Mesenchymal stem cell (in vitro differentiated cells and primary cell): Measurements from ENCODE around the gene IL17F. TPM values are rescaled to one million over a fixed set of nuclear protein-coding genes. Genes with fewer than 3 reads are reported as not detected.

Experiments
- DNase-seq: peaks from one replicate; pipeline ENCODE4 v3.0.0-alpha.2; 2013
- H2AFZ ChIP-seq: one replicate; pipeline ENCODE4 v1.6.1; 2013; ENCODE audit warnings: low read depth, mild to moderate bottlenecking, control low read depth, inconsistent platforms, low read length, moderate library complexity
- H2AK5ac ChIP-seq: 2 replicates; pipeline ENCODE4 v1.6.1; 2013; ENCODE audit warnings: low read length, moderate library complexity, mild to moderate bottlenecking, inconsistent platforms; ENCODE audit not compliant: severe bottlenecking
- H2BK120ac ChIP-seq: one replicate; pipeline ENCODE4 v1.6.1; 2013; ENCODE audit warnings: low read depth, mild to moderate bottlenecking, inconsistent platforms, low read length, moderate library complexity
- H2BK12ac ChIP-seq, 2 experiments: one replicate each; pipeline ENCODE4 v1.6.1; 2013; ENCODE audit warnings: inconsistent platforms in 2 of 2, low read length in 2 of 2, mild to moderate bottlenecking in 2 of 2, moderate library complexity in 2 of 2, control low read depth in 1 of 2
- H2BK15ac ChIP-seq: one replicate; pipeline ENCODE4 v1.6.1; 2013; ENCODE audit warnings: mild to moderate bottlenecking, low read depth, inconsistent platforms; ENCODE audit not compliant: poor library complexity, severe bottlenecking
- H2BK5ac ChIP-seq: 2 replicates; pipeline ENCODE4 v1.6.1; 2013; ENCODE audit warnings: low read depth, mild to moderate bottlenecking, low read length, control low read depth, inconsistent platforms; ENCODE audit not compliant: poor library complexity, severe bottlenecking
- H3K14ac ChIP-seq, 2 experiments: one replicate each; pipeline ENCODE4 v1.6.1; 2013; ENCODE audit warnings: inconsistent platforms in 2 of 2, low read length in 2 of 2, control low read depth in 1 of 2, mild to moderate bottlenecking in 1 of 2, moderate library complexity in 1 of 2
- H3K18ac ChIP-seq, 2 experiments: one replicate each; pipeline ENCODE4 v1.6.1; 2013; ENCODE audit warnings: inconsistent platforms in 2 of 2, low read length in 2 of 2, control low read depth in 1 of 2, low read depth in 1 of 2, mild to moderate bottlenecking in 1 of 2
- H3K23ac ChIP-seq, 2 experiments: one replicate each; pipeline ENCODE4 v1.6.1; 2013; ENCODE audit warnings: inconsistent platforms in 2 of 2, low read length in 2 of 2, mild to moderate bottlenecking in 2 of 2, moderate library complexity in 2 of 2, control low read depth in 1 of 2
- H3K27ac ChIP-seq: 2 replicates; pipeline ENCODE4 v1.5.1; 2013; ENCODE audit warnings: mild to moderate bottlenecking, moderate library complexity, low read length, control low read depth, inconsistent platforms; ENCODE audit not compliant: poor library complexity, severe bottlenecking
- H3K27me3 ChIP-seq, 2 experiments: 2 replicates each; pipeline versions ENCODE4 v1.6.1 to v1.7.0; 2013; ENCODE audit warnings: low read length in 2 of 2, mild to moderate bottlenecking in 2 of 2, moderate library complexity in 2 of 2, control low read depth in 1 of 2, inconsistent platforms in 1 of 2; ENCODE audit not compliant: control insufficient read depth in 1 of 2, insufficient read depth in 1 of 2
- H3K36me3 ChIP-seq, 2 experiments: 2 replicates each; pipeline versions ENCODE4 v1.6.1 to v1.7.0; 2013; ENCODE audit warnings: low read length in 2 of 2, control low read depth in 1 of 2, inconsistent platforms in 1 of 2, low read depth in 1 of 2, mild to moderate bottlenecking in 1 of 2; ENCODE audit not compliant: insufficient read depth in 2 of 2, control insufficient read depth in 1 of 2
- H3K4ac ChIP-seq, 2 experiments: one replicate each; pipeline ENCODE4 v1.6.1; 2013; ENCODE audit warnings: inconsistent platforms in 2 of 2, low read length in 2 of 2, mild to moderate bottlenecking in 2 of 2, moderate library complexity in 2 of 2, control low read depth in 1 of 2, low read depth in 1 of 2
- H3K4me1 ChIP-seq: 2 replicates; pipeline ENCODE4 v1.6.1; 2013; ENCODE audit warnings: low read depth, low read length, control low read depth; ENCODE audit not compliant: control insufficient read depth, insufficient read depth
- H3K4me2 ChIP-seq: 2 replicates; pipeline ENCODE4 v1.6.1; 2013; ENCODE audit warnings: low read length, mild to moderate bottlenecking, inconsistent platforms; ENCODE audit not compliant: poor library complexity, severe bottlenecking
- H3K4me3 ChIP-seq, 2 experiments: 2 replicates each; pipeline versions ENCODE4 v1.5.1 to v1.7.0; 2013; ENCODE audit warnings: low read length in 2 of 2, mild to moderate bottlenecking in 2 of 2, control low read depth in 1 of 2, low read depth in 1 of 2; ENCODE audit not compliant: insufficient read depth in 1 of 2
- H3K79me1 ChIP-seq: replicated peaks from 2 replicates; pipeline ENCODE4 v1.6.1; 2013; ENCODE audit warnings: mild to moderate bottlenecking, control low read depth, low read length, inconsistent platforms; ENCODE audit not compliant: poor library complexity, severe bottlenecking
- H3K9ac ChIP-seq: 2 replicates; pipeline ENCODE4 v1.7.0; 2013; ENCODE audit warnings: mild to moderate bottlenecking, low read length, moderate library complexity
- H3K9me3 ChIP-seq: 2 replicates; pipeline ENCODE4 v1.7.0; 2013; ENCODE audit warnings: mild to moderate bottlenecking, low read length; ENCODE audit not compliant: control insufficient read depth
- H4K8ac ChIP-seq: one replicate; pipeline ENCODE4 v1.6.1; 2013; ENCODE audit warnings: inconsistent platforms, mild to moderate bottlenecking, low read length, moderate library complexity
- H4K91ac ChIP-seq: one replicate; pipeline ENCODE4 v1.6.1; 2013; ENCODE audit warnings: mild to moderate bottlenecking, low read length, inconsistent platforms
- WGBS: methylation state at CpG from one replicate; pipeline ENCODE4 v1.1.7; 2013; ENCODE audit warnings: mixed read lengths; 5-methylcytosine and 5-hydroxymethylcytosine counted together
- polyA plus RNA-seq, 2 experiments: library from polyadenylated mRNA; stranded (reverse); fragments of 200-250 nt; gene quantifications; one replicate each; pipeline ENCODE4 v1.2.3, GENCODE V29; 2013

Gene IL17F
- polyA plus RNA-seq (2013, experiment 1 of 2), result not detected
- not detected for polyA plus RNA-seq (2013, experiment 2 of 2)

DNA sequence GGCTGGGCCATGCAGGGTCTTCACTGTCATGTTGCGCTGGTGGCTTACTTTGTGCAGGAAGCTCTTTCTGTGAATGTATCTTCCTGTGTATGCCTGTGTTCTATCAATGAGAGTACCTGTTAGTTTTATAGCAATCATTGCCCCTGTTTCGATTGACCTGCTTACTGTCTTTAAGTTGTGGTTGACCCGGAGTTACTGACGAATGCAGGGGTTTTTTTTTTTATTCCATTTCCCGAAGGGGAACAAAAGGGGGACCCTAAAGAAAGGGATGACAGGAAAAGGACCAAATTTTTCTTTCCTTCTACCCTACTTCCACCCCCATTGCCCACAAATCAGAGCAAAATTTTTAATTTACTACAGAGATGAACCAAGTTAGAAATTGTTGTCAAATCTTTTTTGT lies at the start of gene IL17F:
Gene IL17F (minus strand): TSS at position 101 of the 400 bp plus-strand sequence. CDS start 71 bp downstream, at position 30.
- Histone ChIP-seq H3K4ac (no peak within 1 kb of the TSS), H3K9ac (no peak within 1 kb of the TSS), H3K4me2 (no peak within 1 kb of the TSS), H2BK120ac (no peak within 1 kb of the TSS), H4K91ac (no peak within 1 kb of the TSS), H3K36me3 (no peaks in the 10 kb centered on the region), H3K4me1 (no peaks in the 10 kb centered on the region), H2BK5ac (no peak within 1 kb of the TSS), H3K27ac (no peak within 1 kb of the TSS), H3K27me3 (peaks cover 15 to 16% of the 10 kb centered on the region in 2 experiments), H3K18ac (no peak within 1 kb of the TSS), H4K8ac (no peak within 1 kb of the TSS), H3K4me3 (no peak within 1 kb of the TSS), H2AFZ (no peak within 1 kb of the TSS), H3K9me3 (no peaks in the 10 kb centered on the region), H3K14ac (no peak within 1 kb of the TSS), H2BK15ac (no peak within 1 kb of the TSS), H2BK12ac (no peak within 1 kb of the TSS), H3K23ac (no peak within 1 kb of the TSS), H3K79me1 (no peaks in the 10 kb centered on the region), H2AK5ac (no peak within 1 kb of the TSS)
- no peak for DNase-seq
- WGBS, result 82% methylated on average over 4 of the region's 5 CpGs

GRCh38 chr6:52293067-52293466 lies 48.8 kb upstream of the IL17F start:
- H3K4me1 ChIP-seq, result no peaks in the 10 kb centered on the region
- H2BK15ac ChIP-seq, result no peak overlapping the region
- no peaks in the 10 kb centered on the region for H3K79me1 ChIP-seq
- H3K4me2 ChIP-seq, result no peak overlapping the region
- H2BK120ac ChIP-seq, result no peak overlapping the region
- no peak overlapping the region for H3K18ac ChIP-seq
- H3K14ac ChIP-seq, result no peak overlapping the region
- H2BK5ac ChIP-seq, result no peak overlapping the region
- no peaks in the 10 kb centered on the region for H3K27me3 ChIP-seq
- H4K8ac ChIP-seq, result no peak overlapping the region
- no peak overlapping the region for H3K4me3 ChIP-seq
- no peak overlapping the region for H2AK5ac ChIP-seq
- no peak overlapping the region for H2AFZ ChIP-seq
- no peak overlapping the region for H3K9ac ChIP-seq
- no peaks in the 10 kb centered on the region for H3K9me3 ChIP-seq
- DNase-seq, result no peak
- no peak overlapping the region for H4K91ac ChIP-seq
- H2BK12ac ChIP-seq, result no peak overlapping the region
- no peak overlapping the region for H3K27ac ChIP-seq
- H3K23ac ChIP-seq, result no peak overlapping the region
- H3K4ac ChIP-seq, result no peak overlapping the region
- no peaks in the 10 kb centered on the region for H3K36me3 ChIP-seq

- H2BK120ac ChIP-seq, result no peak overlapping the region
- H3K4me3 ChIP-seq, result no peak overlapping the region
- no peak for DNase-seq
- no peak overlapping the region for H3K14ac ChIP-seq
- H2AFZ ChIP-seq, result no peak overlapping the region
- H3K4ac ChIP-seq, result no peak overlapping the region
- H3K9ac ChIP-seq, result no peak overlapping the region
- H3K27ac ChIP-seq, result no peak overlapping the region
- H2BK12ac ChIP-seq, result no peak overlapping the region
- no peaks in the 10 kb centered on the region for H3K9me3 ChIP-seq
- no peaks in the 10 kb centered on the region for H3K79me1 ChIP-seq
- 83% methylated on average over 2 of the region's 2 CpGs for WGBS
- no peak overlapping the region for H4K91ac ChIP-seq
- no peaks in the 10 kb centered on the region for H3K27me3 ChIP-seq
- H3K4me2 ChIP-seq, result no peak overlapping the region
- no peak overlapping the region for H3K18ac ChIP-seq
- H2BK15ac ChIP-seq, result no peak overlapping the region
- H3K36me3 ChIP-seq, result no peaks in the 10 kb centered on the region
- no peaks in the 10 kb centered on the region for H3K4me1 ChIP-seq
- no peak overlapping the region for H3K23ac ChIP-seq
- no peak overlapping the region for H2AK5ac ChIP-seq
- no peak overlapping the region for H2BK5ac ChIP-seq
- no peak overlapping the region for H4K8ac ChIP-seq
Observed at GRCh38 chr6:52288841-52289240, 44.5 kb upstream of the IL17F start.

DNA sequence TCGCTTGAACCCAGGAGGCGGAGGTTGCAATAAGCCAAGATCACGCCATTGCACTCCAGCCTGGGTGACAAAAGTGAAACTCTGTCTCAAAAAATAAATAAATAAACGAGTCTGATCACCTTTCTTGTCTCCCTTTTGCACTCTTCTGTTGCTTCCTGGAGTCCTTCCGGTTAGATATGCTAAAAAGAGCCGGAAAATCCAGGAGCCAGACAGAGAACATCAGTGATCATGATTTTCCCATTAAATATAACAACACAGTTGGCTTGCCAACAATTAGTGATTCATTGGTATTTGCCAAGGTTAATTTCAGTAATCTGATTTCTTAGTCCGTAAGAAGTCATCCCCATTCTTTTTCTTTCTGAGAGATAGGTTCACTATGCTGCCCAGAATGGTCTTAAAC lies 43.9 kb upstream of the IL17F start:
- 91% methylated on average over 7 of the region's 7 CpGs for WGBS
- Histone ChIP-seq H2AFZ (no peak overlapping the region), H3K4ac (no peak overlapping the region)

More for the DNA sequence above, 43.9 kb upstream of the IL17F start:
- Histone ChIP-seq H3K27me3 (no peaks in the 10 kb centered on the region), H3K18ac (no peak overlapping the region), H3K36me3 (no peaks in the 10 kb centered on the region), H2BK120ac (no peak overlapping the region), H3K9ac (no peak overlapping the region), H2BK5ac (no peak overlapping the region), H3K79me1 (peaks cover 1% of the 10 kb centered on the region), H3K23ac (no peak overlapping the region), H2BK12ac (no peak overlapping the region), H4K8ac (no peak overlapping the region), H3K9me3 (no peaks in the 10 kb centered on the region), H3K14ac (no peak overlapping the region), H3K4me3 (no peak overlapping the region), H2BK15ac (no peak overlapping the region), H3K4me2 (no peak overlapping the region), H3K4me1 (peaks cover under 1% of the 10 kb centered on the region), H4K91ac (no peak overlapping the region), H2AK5ac (no peak overlapping the region), H3K27ac (no peak overlapping the region)
- DNase-seq, result no peak
